ENCODE data around the gene DYNLT5. TPM values are rescaled to one million over a fixed set of nuclear protein-coding genes. Genes with fewer than 3 reads are reported as not detected.
A peak's percentile ranks its signal among the peaks of the same experiment; 100 is the strongest.

The DYNLT5 gene
- polyA plus RNA-seq, 1 of the 3 experiments (the other 2 are of a cell fraction): not detected

GRCh38 chr1:66775646-66776045 lies 23.4 kb downstream of the DYNLT5 start:
- H3K36me3 ChIP-seq (replicated peaks in 1 of 2; ENCODE audit: control insufficient read depth in 1 of 2, insufficient read depth in 2 of 2, low read length in 1 of 2): no peaks in the 10 kb centered on the region
- no peaks in the 10 kb centered on the region for H3K27me3 ChIP-seq (ENCODE audit: insufficient read depth)
- no peak overlapping the region for H3K4me3 ChIP-seq (ENCODE audit: low read depth in 2 of 2, low read length in 1 of 2)
- no peak for TF ChIP-seq GATA2 (CRISPR knock-in tag; IDR thresholded peaks at IDR 0.05)
- TF ChIP-seq RAD21 (IDR thresholded peaks at IDR 0.05; ENCODE audit: low read length): no peak
- no peak for TF ChIP-seq EP300 (IDR thresholded peaks at IDR 0.05; ENCODE audit: borderline replicate concordance in 1 of 2, low read depth in 1 of 2, low read length in 1 of 2)
- TF ChIP-seq MXI1 (IDR thresholded peaks at IDR 0.05; ENCODE audit: low read depth, low read length): no peak
- TF ChIP-seq MEF2A (IDR thresholded peaks at IDR 0.05; ENCODE audit: borderline replicate concordance, low read depth): no peak
- TF ChIP-seq SIN3A (IDR thresholded peaks at IDR 0.05; ENCODE audit: borderline replicate concordance, low read depth, low read length): no peak
- TF ChIP-seq YY1 (IDR thresholded peaks at IDR 0.05; ENCODE audit: low read depth): no peak
- no peak for TF ChIP-seq MAX (IDR thresholded peaks at IDR 0.05; ENCODE audit: low read depth)
- H4K20me1 ChIP-seq (ENCODE audit: insufficient read depth): no peaks in the 10 kb centered on the region
- no peaks in the 10 kb centered on the region for H3F3A ChIP-seq (replicated peaks; ENCODE audit: insufficient read depth)
- 80% methylated on average over 3 of the region's 3 CpGs for WGBS (ENCODE audit: low lambda C conversion rate)
- no peak overlapping the region for H3K27ac ChIP-seq (ENCODE audit: low read depth in 2 of 2, low read length in 1 of 2)
- no peak for DNase-seq
- ChIA-PET CTCF (no interaction called here), POLR2A (interaction anchor here (0.6 kb wide), 1 partner anchor 159 kb away, joined by 5 read pairs; no protein-coding TSS in a partner anchor)
- H3K4me2 ChIP-seq: no peak overlapping the region
- no peak overlapping the region for H2AFZ ChIP-seq (ENCODE audit: low read depth)
- no peak overlapping the region for H3K9ac ChIP-seq
- no peaks in the 10 kb centered on the region for H3K9me2 ChIP-seq
- H3K9me3 ChIP-seq: no peaks in the 10 kb centered on the region
- no peaks in the 10 kb centered on the region; a peak in 2 of 4 replicates for H3K4me1 ChIP-seq (ENCODE audit: control insufficient read depth in 1 of 2, insufficient read depth in 2 of 2, low read depth in 1 of 2, low read length in 1 of 2)
- no peaks in the 10 kb centered on the region for H3K79me2 ChIP-seq (ENCODE audit: insufficient read depth)

- no peaks in the 10 kb centered on the region; a peak in 2 of 4 replicates for H3K4me1 ChIP-seq (ENCODE audit: control insufficient read depth in 1 of 2, insufficient read depth in 2 of 2, low read depth in 1 of 2, low read length in 1 of 2)
- WGBS (ENCODE audit: low lambda C conversion rate): 50% methylated on average over 3 of the region's 3 CpGs
- no peaks in the 10 kb centered on the region for H3K27me3 ChIP-seq (ENCODE audit: insufficient read depth)
- POLR2A ChIA-PET: no interaction called here
- no peaks in the 10 kb centered on the region for H4K20me1 ChIP-seq (ENCODE audit: insufficient read depth)
- H2AFZ ChIP-seq (ENCODE audit: low read depth): no peak overlapping the region
- no peaks in the 10 kb centered on the region for H3K36me3 ChIP-seq (replicated peaks in 1 of 2; ENCODE audit: control insufficient read depth in 1 of 2, insufficient read depth in 2 of 2, low read length in 1 of 2)
- CTCF ChIA-PET: interaction anchor here (0.8 to 2.3 kb wide), 3 partner anchors 12 to 371 kb away, joined by 3 to 11 read pairs (median 3); no protein-coding TSS in a partner anchor
- H3K9ac ChIP-seq: no peak overlapping the region
- no peak for DNase-seq
- peak overlapping the region in 1 of 2 experiments; percentile 11; a peak in 2 of 4 replicates for H3K27ac ChIP-seq (ENCODE audit: low read depth in 2 of 2, low read length in 1 of 2)
- H3K4me2 ChIP-seq: no peak overlapping the region
- no peak overlapping the region for H3K4me3 ChIP-seq (ENCODE audit: low read depth in 2 of 2, low read length in 1 of 2)
- no peaks in the 10 kb centered on the region for H3K9me2 ChIP-seq
- TF ChIP-seq FOXM1 (IDR thresholded peaks at IDR 0.05; ENCODE audit: low read depth): no peak
- no peak for TF ChIP-seq USF2 (IDR thresholded peaks at IDR 0.05; ENCODE audit: borderline replicate concordance, low read depth, low read length)
- no peak for TF ChIP-seq PBX3 (IDR thresholded peaks at IDR 0.05)
- TF ChIP-seq SIN3A (IDR thresholded peaks at IDR 0.05; ENCODE audit: borderline replicate concordance, low read depth, low read length): no peak
- no peak for TF ChIP-seq RFX5 (IDR thresholded peaks at IDR 0.05; ENCODE audit: low read length)
- TF ChIP-seq EP300 (IDR thresholded peaks at IDR 0.05; ENCODE audit: borderline replicate concordance in 1 of 2, low read depth in 1 of 2, low read length in 1 of 2): no peak
- TF ChIP-seq YY1 (IDR thresholded peaks at IDR 0.05; ENCODE audit: low read depth): no peak
- TF ChIP-seq CTCF (IDR thresholded peaks at IDR 0.05): no peak
- TF ChIP-seq TEAD4 (IDR thresholded peaks at IDR 0.05; ENCODE audit: borderline replicate concordance, insufficient read depth): no peak
- no peak for TF ChIP-seq FOXJ3 (CRISPR knock-in tag; IDR thresholded peaks at IDR 0.05)
- no peak for TF ChIP-seq USF1 (IDR thresholded peaks at IDR 0.05; ENCODE audit: borderline replicate concordance, low read depth)
- TF ChIP-seq MAX (IDR thresholded peaks at IDR 0.05; ENCODE audit: low read depth): no peak
- TF ChIP-seq GATA2 (CRISPR knock-in tag; IDR thresholded peaks at IDR 0.05): no peak
- no peak for TF ChIP-seq TCF12 (IDR thresholded peaks at IDR 0.05)
- no peak for TF ChIP-seq TAF1 (IDR thresholded peaks at IDR 0.05; ENCODE audit: borderline replicate concordance, low read depth, low read length)
- TF ChIP-seq RAD21 (IDR thresholded peaks at IDR 0.05; ENCODE audit: low read length): no peak
- TF ChIP-seq GABPA (IDR thresholded peaks at IDR 0.05; ENCODE audit: low read depth): no peak
- TF ChIP-seq IRF3 (IDR thresholded peaks at IDR 0.05; ENCODE audit: low read depth, low read length): no peak
- no peaks in the 10 kb centered on the region for H3F3A ChIP-seq (replicated peaks; ENCODE audit: insufficient read depth)
- no peaks in the 10 kb centered on the region for H3K9me3 ChIP-seq
- no peaks in the 10 kb centered on the region for H3K79me2 ChIP-seq (ENCODE audit: insufficient read depth)
These were observed 25.6 kb downstream of the DYNLT5 start for GRCh38 chr1:66777831-66778230.
